ENCODE measurements around the gene BANP.

- TF ChIP-seq POLR2A (IDR thresholded peaks at IDR 0.05) (no peak), CTCF (IDR thresholded peaks at IDR 0.05) (no peak)
These were observed 51.5 kb downstream of the BANP start for GRCh38 chr16:88002749-88003148.
